SK-N-SH treated with all-trans-retinoic acid at 6 μM for 48 hours (cell line): ENCODE data around the gene CSTB.

Experiments
- ARNTL ChIP-seq: fragments of 450-650 bp; formaldehyde crosslinking; IDR thresholded peaks from 2 replicates; pipeline ENCODE4 v1.5.0; 2020; ENCODE audit warnings: low read depth, mild to moderate bottlenecking, moderate library complexity, borderline replicate concordance
- GLIS3 ChIP-seq: fragments of 250-450 bp; sonication (Bioruptor Pico); IDR thresholded peaks from 2 replicates; pipeline ENCODE4 v1.5.0; 2020; ENCODE audit warnings: mild to moderate bottlenecking, moderate library complexity
- OSR1 ChIP-seq: fragments of 250-450 bp; sonication (Bioruptor Pico); IDR thresholded peaks from 2 replicates; pipeline ENCODE4 v1.8.0; 2022; ENCODE audit warnings: moderate library complexity, mild to moderate bottlenecking, inconsistent platforms
- POU6F1 ChIP-seq: fragments of 250-450 bp; sonication (Bioruptor Pico); IDR thresholded peaks from 2 replicates; pipeline ENCODE4 v1.8.0; 2021; ENCODE audit warnings: low read depth, mild to moderate bottlenecking, moderate library complexity, borderline replicate concordance
- TOX ChIP-seq: fragments of 250-450 bp; sonication (Bioruptor Pico); IDR thresholded peaks from 2 replicates; pipeline ENCODE4 v1.8.0; 2021; ENCODE audit warnings: mild to moderate bottlenecking, moderate library complexity, borderline replicate concordance
- ZFP30 ChIP-seq: fragments of 450-650 bp; formaldehyde crosslinking; IDR thresholded peaks from 2 replicates; pipeline ENCODE4 v1.5.0; 2022; ENCODE audit warnings: mild to moderate bottlenecking, moderate library complexity
- TF ChIP-seq, protein P1 (sequence below): fragments of 250-450 bp; sonication (Bioruptor Pico); IDR thresholded peaks from 2 replicates; pipeline ENCODE4 v1.8.0; 2020; ENCODE audit warnings: mild to moderate bottlenecking, moderate library complexity, borderline replicate concordance

GRCh38 chr21:43741423-43742096 is 34.5 kb downstream of the CSTB start:
- TF ChIP-seq, protein P1, sequence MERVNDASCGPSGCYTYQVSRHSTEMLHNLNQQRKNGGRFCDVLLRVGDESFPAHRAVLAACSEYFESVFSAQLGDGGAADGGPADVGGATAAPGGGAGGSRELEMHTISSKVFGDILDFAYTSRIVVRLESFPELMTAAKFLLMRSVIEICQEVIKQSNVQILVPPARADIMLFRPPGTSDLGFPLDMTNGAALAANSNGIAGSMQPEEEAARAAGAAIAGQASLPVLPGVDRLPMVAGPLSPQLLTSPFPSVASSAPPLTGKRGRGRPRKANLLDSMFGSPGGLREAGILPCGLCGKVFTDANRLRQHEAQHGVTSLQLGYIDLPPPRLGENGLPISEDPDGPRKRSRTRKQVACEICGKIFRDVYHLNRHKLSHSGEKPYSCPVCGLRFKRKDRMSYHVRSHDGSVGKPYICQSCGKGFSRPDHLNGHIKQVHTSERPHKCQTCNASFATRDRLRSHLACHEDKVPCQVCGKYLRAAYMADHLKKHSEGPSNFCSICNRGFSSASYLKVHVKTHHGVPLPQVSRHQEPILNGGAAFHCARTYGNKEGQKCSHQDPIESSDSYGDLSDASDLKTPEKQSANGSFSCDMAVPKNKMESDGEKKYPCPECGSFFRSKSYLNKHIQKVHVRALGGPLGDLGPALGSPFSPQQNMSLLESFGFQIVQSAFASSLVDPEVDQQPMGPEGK: no peak
- no peak for TF ChIP-seq TOX (CRISPR knock-in tag)
- TF ChIP-seq GLIS3 (CRISPR knock-in tag): no peak
- TF ChIP-seq ARNTL: no peak
- no peak for TF ChIP-seq POU6F1 (CRISPR knock-in tag)
- TF ChIP-seq ZFP30 (CRISPR knock-in tag): no peak
- TF ChIP-seq OSR1: no peak
